Astrocyte of the hippocampus (primary cell): ENCODE results near the gene MPP7.

Experiments used
- DNase-seq: peaks from one replicate; pipeline ENCODE4 v3.0.0; 2011; ENCODE audit warnings: low read depth, low spot score

Gene MPP7

GRCh38 chr10:28269842-28270456, 32.9 kb downstream of the MPP7 start:
- DNase-seq = no peak

- no peak for DNase-seq
Observed at GRCh38 chr10:28266449-28267224, 36.2 kb downstream of the MPP7 start.

GRCh38 chr10:28263136-28263857, 39.6 kb downstream of the MPP7 start:
- DNase-seq = no peak

GRCh38 chr10:28256776-28257175, 46.1 kb downstream of the MPP7 start:
- peak; percentile 31 for DNase-seq

GRCh38 chr10:28254290-28254985, 48.4 kb downstream of the MPP7 start:
- DNase-seq = peak; percentile 66

GRCh38 chr10:28253169-28253785, 49.6 kb downstream of the MPP7 start:
- DNase-seq = peak; percentile 9
